Pancreas (tissue), 10 donors: ENCODE data around the gene DUSP18. TPM values are rescaled to one million over a fixed set of nuclear protein-coding genes. Genes with fewer than 3 reads are reported as not detected.

Experiments
- ATAC-seq, 4 donors: fragments of 200-7000 bp; cut with Tn5 transposase; one replicate each; pipeline versions ENCODE4 v1.8.0 to v1.9.1; 2020; ENCODE audit warnings: mild to moderate bottlenecking in 4 of 4, moderate library complexity in 4 of 4
- DNase-seq, 6 donors: peaks; one replicate each; pipeline ENCODE4 v3.0.0-alpha.2; 2020
- FAIRE-seq: peaks from 2 replicates; lab custom pipeline; 2012; peaks lifted over from hg19 to GRCh38; lab: Jason Lieb, UNC
- H3K27ac ChIP-seq, 4 donors: fragments of 200-600 bp; sonication (generic); 1 replicate in 3 of 4; 2 replicates in 1 of 4; pipeline versions ENCODE4 v1.5.0 to v1.8.0; 2020
- H3K27me3 ChIP-seq, 4 donors: fragments of 200-600 bp; one replicate each; pipeline ENCODE4 v1.8.0; 2021
- H3K36me3 ChIP-seq, 3 donors: fragments of 200-600 bp; sonication (generic) in 1 of 3; one replicate each; pipeline versions ENCODE4 v1.5.0 to v1.8.0; 2020 to 2021
- H3K4me1 ChIP-seq, 3 donors: fragments of 200-600 bp; one replicate each; pipeline ENCODE4 v1.8.0; 2021
- H3K4me3 ChIP-seq, 4 donors: fragments of 200-600 bp; sonication (generic) in 2 of 4; one replicate each; pipeline versions ENCODE4 v1.5.0 to v1.8.0; 2020 to 2021
- H3K9me3 ChIP-seq, 4 donors: fragments of 200-600 bp; one replicate each; pipeline ENCODE4 v1.8.0; 2021
- CTCF ChIP-seq, 4 donors: fragments of 200-600 bp; sonication (generic) in 3 of 4; IDR thresholded peaks; one replicate each; pipeline versions ENCODE4 v1.5.0 to v1.8.0; 2021; ENCODE audit warnings: antibody characterized with exemption in 4 of 4
- WGBS, 2 donors: extraction: QIAGEN DNeasy Blood & Tissue Kit; methylation state at CpG; one replicate each; pipeline ENCODE4 v1.1.7; 2013; 5-methylcytosine and 5-hydroxymethylcytosine counted together
- intact Hi-C, 3 donors: fragments of 100-400 bp; cut with DNase I; formaldehyde crosslinking; loops; one replicate each; pipeline versions ENCODE4 v1.11.1 to v1.14.2; 2022
- polyA plus RNA-seq, 2 donors: library from polyadenylated mRNA; stranded (reverse); fragments of 200-250 nt; gene quantifications; one replicate each; pipeline ENCODE4 v1.2.3, GENCODE V29; 2013
- total RNA-seq, 6 donors: library from RNA; stranded (reverse); fragmentation: NEBNext Ultra II Directional in 4 of 6; extraction: Animal tissue kit (Norgen Biotek cat#: 25700) in 4 of 6; gene quantifications; one replicate each; pipeline versions ENCODE4 v1.2.1 to v1.2.4, GENCODE V29; 2021 to 2023
- donor health status: healthy with polysubstance abuse.
- donor health status: DM: no; HTN: no; CAD: no; lungs with moderate emphysema.
- donor health status: DM: no; HTN: no; CAD: no.
- donor health status: control.
- donor health status: control.
- donor health status: Bipolar disorder and iron deficiency.
- donor health status: DM: yes; HTN: yes; CAD: no.
- donor health status: DM: no; HTN: no; CAD: no.
- donor health status: DM: no; HTN: no; CAD: no.
- donor health status: DM: yes; HTN: yes; CAD: no.

DUSP18 gene
- total and polyA plus RNA-seq, 8 donors, result 2.2 to 6.5 (median 2.9) TPM

GRCh38 chr22:30648825-30649224 is 18.9 kb downstream of the DUSP18 start:
- intact Hi-C loops, result no loop called here
- Histone ChIP-seq H3K4me3 (no peak overlapping the region), H3K4me1 (no peaks in the 10 kb centered on the region), H3K27ac (no peak overlapping the region), H3K36me3 (no peaks in the 10 kb centered on the region), H3K9me3 (no peaks in the 10 kb centered on the region), H3K27me3 (no peaks in the 10 kb centered on the region)
- DNase-seq (peak in 1 of 6 donors; percentile 39), FAIRE-seq (no peak), ATAC-seq (peak; percentile 64 to 79 (median 78))
- 58 to 75% methylated on average over 3 of the region's 3 CpGs for WGBS, 2 donors
- TF ChIP-seq CTCF (IDR thresholded peaks at IDR 0.05), result no peak

GRCh38 chr22:30647536-30647935 is 20.1 kb downstream of the DUSP18 start:
- no peak for ATAC-seq
- H3K27me3 ChIP-seq, result no peaks in the 10 kb centered on the region
- H3K4me1 ChIP-seq, result no peaks in the 10 kb centered on the region
- 63 to 73% methylated on average over 3 of the region's 3 CpGs for whole genome bisulfite sequencing, 2 donors
- no peaks in the 10 kb centered on the region for H3K36me3 ChIP-seq
- FAIRE-seq, result no peak
- H3K4me3 ChIP-seq, result no peak overlapping the region
- no peak for DNase-seq
- intact Hi-C loops, result no loop called here
- no peak overlapping the region for H3K27ac ChIP-seq
- no peak for TF ChIP-seq CTCF (IDR thresholded peaks at IDR 0.05)
- no peaks in the 10 kb centered on the region for H3K9me3 ChIP-seq

- FAIRE-seq, result no peak
- Histone ChIP-seq H3K36me3 (no peaks in the 10 kb centered on the region), H3K4me3 (no peak overlapping the region), H3K4me1 (no peaks in the 10 kb centered on the region), H3K27ac (no peak overlapping the region), H3K27me3 (no peaks in the 10 kb centered on the region), H3K9me3 (no peaks in the 10 kb centered on the region)
- 93 to 96% methylated on average over 25 of the region's 25 CpGs for WGBS, 2 donors
- no peak for DNase-seq
- ATAC-seq, result no peak
- TF ChIP-seq CTCF (IDR thresholded peaks at IDR 0.05), result no peak
- intact Hi-C loops, result no loop called here
Observed at GRCh38 chr22:30646518-30647160, 21.0 kb downstream of the DUSP18 start.

GRCh38 chr22:30643055-30643875 is 24.4 kb downstream of the DUSP18 start:
- Histone ChIP-seq H3K4me3 (no peak overlapping the region), H3K27ac (no peak overlapping the region), H3K4me1 (no peaks in the 10 kb centered on the region), H3K27me3 (no peaks in the 10 kb centered on the region), H3K36me3 (no peaks in the 10 kb centered on the region), H3K9me3 (no peaks in the 10 kb centered on the region)
- FAIRE-seq (no peak), DNase-seq (no peak), ATAC-seq (no peak)
- no peak for TF ChIP-seq CTCF (IDR thresholded peaks at IDR 0.05)
- intact Hi-C loops, result no loop called here
- 64 to 73% methylated on average over 16 of the region's 16 CpGs for WGBS, 2 donors
